Hematopoietic multipotent progenitor cell treated with erythropoietin and hydrocortisone succinate and interleukin-3 and kit ligand, for 17 days (in vitro differentiated cells): ENCODE measurements around the gene DRAP1.

Experiments
- DNase-seq: peaks from one replicate; pipeline ENCODE4 v3.0.0-alpha.2; 2015; ENCODE audit warnings: low spot score

Gene DRAP1

GRCh38 chr11:65961267-65962140 lies 42.3 kb downstream of the DRAP1 start, which contains the start of gene SART1:
Gene SART1, plus strand, starts transcription at chr11:65961734. Its CDS starts 47 bp downstream, at chr11:65961781.
- peak; percentile 94 for DNase-seq

GRCh38 chr11:65962141-65962564 lies 42.9 kb downstream of the DRAP1 start:
- no peak for DNase-seq

- DNase-seq = no peak
Measured at GRCh38 chr11:65964906-65965305, 45.7 kb downstream of the DRAP1 start.

DNA sequence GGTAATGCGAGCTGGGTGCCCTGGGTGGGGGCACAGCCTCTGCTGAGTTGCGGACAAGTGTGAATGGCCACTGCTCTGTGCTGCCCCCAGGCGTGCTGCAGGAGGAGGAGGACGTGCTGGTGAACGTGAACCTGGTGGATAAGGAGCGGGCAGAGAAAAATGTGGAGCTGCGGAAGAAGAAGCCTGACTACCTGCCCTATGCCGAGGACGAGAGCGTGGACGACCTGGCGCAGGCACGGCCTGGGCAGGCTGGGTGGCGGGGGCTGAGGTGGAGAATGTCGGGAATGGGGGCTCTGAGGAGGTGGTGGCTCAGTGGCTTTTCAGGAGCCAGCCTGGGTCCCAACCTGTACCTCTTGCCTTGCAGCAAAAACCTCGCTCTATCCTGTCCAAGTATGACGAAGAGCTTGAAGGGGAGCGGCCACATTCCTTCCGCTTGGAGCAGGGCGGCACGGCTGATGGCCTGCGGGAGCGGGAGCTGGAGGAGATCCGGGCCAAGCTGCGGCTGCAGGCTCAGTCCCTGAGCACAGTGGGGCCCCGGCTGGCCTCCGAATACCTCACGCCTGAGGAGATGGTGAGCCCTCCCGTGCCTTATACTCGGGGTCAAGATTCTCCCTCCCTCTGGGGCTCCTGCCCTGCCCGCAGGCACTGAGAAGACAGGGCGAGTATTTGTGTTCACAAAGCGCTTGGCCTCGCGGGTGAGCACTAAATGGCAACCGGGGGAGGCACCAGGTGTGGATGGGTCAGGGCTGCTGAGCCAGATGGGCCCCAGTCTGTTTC lies 46.9 kb downstream of the DRAP1 start:
- no peak for DNase-seq

- no peak for DNase-seq
Measured at GRCh38 chr11:65967329-65967934, 48.2 kb downstream of the DRAP1 start.

DNA sequence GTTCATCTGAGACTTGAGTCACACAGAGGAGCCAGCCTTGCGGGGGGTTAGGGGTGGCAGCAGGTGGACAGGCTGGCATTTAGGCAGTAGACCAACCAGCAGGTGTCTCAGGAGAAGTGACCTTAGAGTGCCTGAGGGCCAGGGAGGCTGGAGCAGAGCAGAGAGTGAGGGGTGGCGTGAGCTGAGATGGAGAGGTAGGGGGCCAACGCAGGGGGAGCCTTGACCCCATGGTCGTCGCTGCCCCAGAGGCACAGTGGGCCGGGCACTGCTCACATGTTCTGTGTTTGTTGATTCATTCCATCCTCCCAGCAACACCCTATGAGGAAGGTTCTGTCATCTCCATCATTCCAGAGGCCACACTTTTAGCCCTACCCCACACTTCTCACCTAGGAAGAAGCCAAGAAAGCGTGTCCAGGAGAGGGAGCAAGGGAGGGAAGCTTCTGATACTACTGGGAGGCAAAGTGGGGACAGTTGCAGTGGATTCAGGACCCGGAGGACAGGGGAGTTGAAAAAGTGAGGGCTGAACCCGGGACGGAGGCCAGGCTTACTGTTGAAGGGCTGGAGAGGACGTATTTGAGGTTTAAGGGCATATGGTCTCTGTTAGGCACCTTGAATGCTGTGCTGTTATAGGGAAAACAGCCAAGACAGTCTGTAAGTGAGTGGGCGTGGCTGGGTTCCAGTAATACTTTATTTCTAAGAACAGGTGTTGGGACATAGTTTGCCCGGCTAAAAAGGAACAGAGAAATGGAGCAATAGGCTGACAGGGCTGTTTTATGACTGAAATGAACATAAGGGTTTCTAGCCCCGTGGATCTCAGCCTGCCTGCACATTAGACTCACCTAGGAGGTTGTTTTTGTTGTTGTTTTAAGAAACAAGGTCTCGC lies 49.6 kb downstream of the DRAP1 start:
- no peak for DNase-seq
